ENCODE data around the gene NSD2. TPM values are rescaled to one million over a fixed set of nuclear protein-coding genes. Genes with fewer than 3 reads are reported as not detected.
A peak's percentile ranks its signal among the peaks of the same experiment; 100 is the strongest.
"Not testable (repeated sequence)": the region's sequence is repeated elsewhere in the genome, so short reads cannot be mapped to it uniquely, and the experiment has no call there.

NSD2 gene
- polyA plus RNA-seq, 4 donors, result 8.4 to 46.4 (median 22.5) TPM

DNA sequence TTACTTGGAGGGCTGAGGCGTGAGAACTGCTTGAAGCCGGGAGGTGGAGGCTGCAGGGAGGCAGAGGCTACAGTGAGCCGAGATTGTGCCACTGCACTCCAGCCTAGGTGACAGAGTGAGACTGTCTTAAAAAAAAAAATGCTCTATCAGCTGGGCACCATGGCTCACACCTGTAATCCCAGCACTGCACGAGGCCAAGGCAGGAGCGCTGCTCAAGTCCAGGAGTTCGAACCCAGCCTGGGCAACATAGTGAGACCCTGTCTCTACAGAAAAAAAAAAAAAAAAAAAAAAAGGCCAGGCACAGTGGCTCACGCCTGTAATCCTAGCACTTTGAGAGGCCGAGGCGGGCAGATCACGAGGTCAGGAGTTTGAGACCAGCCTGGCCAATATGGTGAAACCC lies 26.6 kb upstream of the NSD2 start:
- not testable (repeated sequence) for FAIRE-seq; H3K27me3 ChIP-seq (ENCODE audit: control insufficient read depth in 3 of 3, insufficient read depth in 3 of 3, low read length in 3 of 3); H3K9me3 ChIP-seq (ENCODE audit: control insufficient read depth in 2 of 2, insufficient read depth in 1 of 2, low read depth in 1 of 2, low read length in 1 of 2); H3K4me3 ChIP-seq (ENCODE audit: low read depth in 1 of 3, low read length in 3 of 3); H3K4me1 ChIP-seq (ENCODE audit: control insufficient read depth in 3 of 3, insufficient read depth in 2 of 3, low read depth in 1 of 3, low read length in 2 of 3); DNase-seq; H3K27ac ChIP-seq (ENCODE audit: low read depth in 1 of 3, low read length in 2 of 3)
- WGBS, 3 donors, result 90 to 96% (median 94%) methylated on average over 9 to 10 of the region's 10 CpGs
- H3K36me3 ChIP-seq (ENCODE audit: control insufficient read depth in 3 of 3, insufficient read depth in 2 of 3, low read depth in 1 of 3, low read length in 3 of 3), result peaks cover 12 to 79% (median 16%) of the 10 kb centered on the region in 3 donors

DNA sequence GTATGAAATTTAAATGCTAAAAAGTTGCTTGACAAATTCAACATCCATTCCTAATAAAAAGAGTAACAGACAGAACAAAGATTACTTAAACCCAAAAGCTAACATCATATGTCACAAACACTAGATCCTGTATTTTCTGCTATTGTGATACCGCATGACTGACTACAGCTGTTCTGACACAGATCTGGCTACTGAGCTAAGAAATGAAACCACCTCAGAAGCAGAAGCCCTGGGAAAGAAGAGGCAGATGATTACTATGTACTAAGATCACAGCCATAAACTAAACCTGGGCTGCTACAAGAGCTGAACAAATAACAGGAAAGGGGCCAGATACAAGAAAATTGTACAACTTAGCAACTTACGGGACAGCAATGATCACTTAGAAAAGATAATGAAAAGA lies 24.6 kb upstream of the NSD2 start:
- DNase-seq, result no peak
- Histone ChIP-seq H3K4me3 (ENCODE audit: low read depth in 1 of 3, low read length in 3 of 3) (no peak overlapping the region), H3K4me1 (ENCODE audit: control insufficient read depth in 3 of 3, insufficient read depth in 2 of 3, low read depth in 1 of 3, low read length in 2 of 3) (peaks cover 0 to 7% (median 0%) of the 10 kb centered on the region in 3 donors), H3K27ac (ENCODE audit: low read depth in 1 of 3, low read length in 2 of 3) (no peak overlapping the region), H3K27me3 (ENCODE audit: control insufficient read depth in 3 of 3, insufficient read depth in 3 of 3, low read length in 3 of 3) (no peaks in the 10 kb centered on the region), H3K9me3 (ENCODE audit: control insufficient read depth in 2 of 2, insufficient read depth in 1 of 2, low read depth in 1 of 2, low read length in 1 of 2) (no peaks in the 10 kb centered on the region), H3K36me3 (ENCODE audit: control insufficient read depth in 3 of 3, insufficient read depth in 2 of 3, low read depth in 1 of 3, low read length in 3 of 3) (peaks cover 5 to 66% (median 16%) of the 10 kb centered on the region in 3 donors)
- FAIRE-seq, result no peak
- WGBS, 3 donors, result 86 to 100% (median 96%) methylated on average over 2 of the region's 2 CpGs

DNA sequence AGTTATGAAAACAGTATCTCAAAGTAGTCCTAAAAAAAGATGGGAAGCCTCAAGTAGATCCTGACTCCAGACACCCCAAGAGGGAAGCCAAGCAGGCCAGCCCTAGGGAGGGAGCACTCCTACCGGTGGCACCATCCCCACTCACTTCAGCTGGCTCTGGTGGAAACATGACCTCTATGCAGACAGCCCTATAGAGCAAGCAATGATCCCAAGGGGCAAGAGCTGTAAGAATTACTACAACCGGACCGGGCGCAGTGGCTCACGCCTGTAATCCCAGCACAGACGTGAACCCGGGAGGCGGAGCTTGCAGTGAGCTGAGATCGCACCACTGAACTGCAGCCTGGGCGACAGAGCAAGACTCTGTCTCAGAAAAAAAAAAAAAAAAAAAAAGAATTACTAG lies 20.9 kb upstream of the NSD2 start:
- Histone ChIP-seq H3K27ac (ENCODE audit: low read depth in 1 of 3, low read length in 2 of 3) (no peak overlapping the region), H3K4me3 (ENCODE audit: low read depth in 1 of 3, low read length in 3 of 3) (no peak overlapping the region), H3K4me1 (ENCODE audit: control insufficient read depth in 3 of 3, insufficient read depth in 2 of 3, low read depth in 1 of 3, low read length in 2 of 3) (peaks cover 2 to 14% (median 7%) of the 10 kb centered on the region in 3 donors), H3K9me3 (ENCODE audit: control insufficient read depth in 2 of 2, insufficient read depth in 1 of 2, low read depth in 1 of 2, low read length in 1 of 2) (no peaks in the 10 kb centered on the region), H3K27me3 (ENCODE audit: control insufficient read depth in 3 of 3, insufficient read depth in 3 of 3, low read length in 3 of 3) (no peaks in the 10 kb centered on the region), H3K36me3 (ENCODE audit: control insufficient read depth in 3 of 3, insufficient read depth in 2 of 3, low read depth in 1 of 3, low read length in 3 of 3) (peaks cover 0 to 42% (median 8%) of the 10 kb centered on the region in 3 donors)
- FAIRE-seq (no peak), DNase-seq (no peak)
- WGBS, 3 donors, result 84 to 86% (median 85%) methylated on average over 10 of the region's 10 CpGs

DNA sequence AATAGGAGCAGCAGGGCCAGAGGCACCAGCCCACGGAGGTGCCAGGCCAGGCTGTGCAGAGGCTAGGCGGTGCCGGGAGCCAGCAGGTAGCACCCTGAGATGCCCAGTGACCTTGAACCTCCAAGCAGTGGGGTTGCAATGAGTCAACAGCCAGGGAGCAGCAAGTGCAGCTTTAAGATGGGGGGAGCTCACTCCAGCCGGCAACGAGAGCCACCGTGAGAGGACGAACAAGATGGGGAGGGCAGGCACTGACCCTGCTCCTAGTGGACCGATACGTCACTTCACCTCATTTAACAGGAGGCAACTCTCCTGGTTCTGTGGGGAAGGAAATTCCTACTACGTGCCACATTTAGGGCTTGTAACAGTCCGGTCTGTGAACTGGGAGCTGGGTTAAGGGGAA lies 20.0 kb upstream of the NSD2 start:
- Histone ChIP-seq H3K27ac (ENCODE audit: low read depth in 1 of 3, low read length in 2 of 3) (no peak overlapping the region), H3K4me1 (ENCODE audit: control insufficient read depth in 3 of 3, insufficient read depth in 2 of 3, low read depth in 1 of 3, low read length in 2 of 3) (peaks cover 2 to 14% (median 7%) of the 10 kb centered on the region in 3 donors)
- FAIRE-seq, result no peak

DNA sequence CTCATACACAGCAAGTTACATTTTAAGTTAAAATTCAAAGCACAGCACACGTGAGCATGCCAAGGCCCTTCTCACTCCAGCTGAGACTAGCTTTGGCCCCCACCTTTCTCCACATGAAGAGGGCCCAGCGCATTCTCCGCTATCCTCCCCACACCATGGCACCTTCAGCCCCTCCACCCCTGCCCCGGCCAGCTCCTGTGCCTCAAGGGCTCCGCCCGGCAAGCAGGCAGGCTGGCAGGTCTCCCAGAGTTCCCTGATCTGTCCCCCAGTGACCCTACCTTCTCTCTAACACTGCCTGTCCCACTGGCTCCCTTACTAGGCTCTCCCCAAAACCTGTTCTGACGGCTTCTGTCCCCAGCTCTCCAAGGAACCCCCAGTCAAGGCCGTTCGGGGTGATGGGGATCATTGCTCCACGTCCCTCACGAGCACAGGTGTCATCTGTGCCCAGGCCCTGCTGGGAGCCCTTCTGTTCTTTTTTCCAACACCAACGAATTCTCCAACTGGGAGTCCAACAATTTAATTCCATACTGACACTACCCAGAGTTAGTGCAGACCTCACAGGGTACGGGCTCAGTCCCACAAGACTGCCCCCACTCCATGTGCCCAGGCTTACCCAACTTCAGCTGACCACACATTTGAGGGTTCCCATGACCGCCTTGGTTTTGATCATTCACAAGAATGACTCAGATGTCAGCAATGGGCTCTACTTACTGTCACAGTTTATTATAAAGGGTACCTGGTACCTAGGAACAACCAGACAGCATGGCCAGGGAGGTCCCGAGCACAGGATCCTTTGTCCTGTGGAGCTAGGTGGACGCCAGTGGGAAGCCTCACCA lies 19.4 kb upstream of the NSD2 start:
- no peaks in the 10 kb centered on the region for H3K27me3 ChIP-seq (ENCODE audit: control insufficient read depth in 3 of 3, insufficient read depth in 3 of 3, low read length in 3 of 3)
- WGBS, 3 donors, result 58 to 76% (median 64%) methylated on average over 16 of the region's 16 CpGs
- no peak overlapping the region for H3K4me3 ChIP-seq (ENCODE audit: low read depth in 1 of 3, low read length in 3 of 3)
- no peak for FAIRE-seq
- peak overlapping the region in 2 of 3 donors; percentile 33 to 81 for H3K27ac ChIP-seq (ENCODE audit: low read depth in 1 of 3, low read length in 2 of 3)
- H3K9me3 ChIP-seq (ENCODE audit: control insufficient read depth in 2 of 2, insufficient read depth in 1 of 2, low read depth in 1 of 2, low read length in 1 of 2), result no peaks in the 10 kb centered on the region
- peaks cover 2 to 14% (median 7%) of the 10 kb centered on the region in 3 donors for H3K4me1 ChIP-seq (ENCODE audit: control insufficient read depth in 3 of 3, insufficient read depth in 2 of 3, low read depth in 1 of 3, low read length in 2 of 3)
- peaks cover 0 to 31% (median 2%) of the 10 kb centered on the region in 3 donors for H3K36me3 ChIP-seq (ENCODE audit: control insufficient read depth in 3 of 3, insufficient read depth in 2 of 3, low read depth in 1 of 3, low read length in 3 of 3)
- DNase-seq, result no peak

More for the DNA sequence above, 20.0 kb upstream of the NSD2 start:
- Histone ChIP-seq H3K36me3 (ENCODE audit: control insufficient read depth in 3 of 3, insufficient read depth in 2 of 3, low read depth in 1 of 3, low read length in 3 of 3) (peaks cover 0 to 33% (median 5%) of the 10 kb centered on the region in 3 donors), H3K27me3 (ENCODE audit: control insufficient read depth in 3 of 3, insufficient read depth in 3 of 3, low read length in 3 of 3) (no peaks in the 10 kb centered on the region), H3K4me3 (ENCODE audit: low read depth in 1 of 3, low read length in 3 of 3) (no peak overlapping the region), H3K9me3 (ENCODE audit: control insufficient read depth in 2 of 2, insufficient read depth in 1 of 2, low read depth in 1 of 2, low read length in 1 of 2) (no peaks in the 10 kb centered on the region)
- WGBS, 3 donors, result 71 to 82% (median 73%) methylated on average over 11 of the region's 11 CpGs
- DNase-seq, result no peak

DNA sequence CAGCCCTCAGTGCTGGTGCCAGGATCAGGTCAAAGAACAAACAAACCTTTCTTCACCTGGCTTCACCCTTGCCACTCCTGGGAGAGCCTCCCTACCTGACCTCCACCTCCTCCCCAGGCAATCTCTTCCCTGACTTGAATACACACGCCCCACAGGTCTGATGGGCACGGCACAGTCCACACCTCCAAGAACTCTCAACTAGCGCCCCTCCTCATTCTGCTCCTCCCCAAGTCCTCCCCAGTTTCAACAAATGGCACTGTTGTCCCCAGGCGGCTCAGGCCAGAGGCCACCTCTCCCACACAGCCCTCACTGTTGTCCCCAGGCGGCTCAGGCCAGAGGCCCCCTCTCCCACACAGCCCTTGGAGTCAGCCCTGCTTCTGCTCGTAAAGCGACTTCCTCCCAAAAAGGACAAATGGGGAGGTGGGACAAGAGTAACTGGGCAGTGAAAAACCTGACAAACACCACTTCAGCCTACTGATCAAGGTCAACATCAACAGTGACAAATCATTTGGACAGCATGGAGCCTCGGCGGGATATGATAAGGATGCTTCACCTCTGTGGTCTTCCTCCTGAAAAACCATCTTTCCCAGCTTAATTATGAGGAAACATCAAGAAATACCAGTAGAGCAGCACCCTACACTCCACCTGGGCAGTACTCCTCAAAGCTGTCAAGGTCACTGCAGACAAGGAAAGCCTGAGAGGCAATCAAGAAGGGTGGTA lies 18.1 kb upstream of the NSD2 start:
- Histone ChIP-seq H3K36me3 (ENCODE audit: control insufficient read depth in 3 of 3, insufficient read depth in 2 of 3, low read depth in 1 of 3, low read length in 3 of 3) (peaks cover 0 to 18% (median 0%) of the 10 kb centered on the region in 3 donors), H3K27me3 (ENCODE audit: control insufficient read depth in 3 of 3, insufficient read depth in 3 of 3, low read length in 3 of 3) (no peaks in the 10 kb centered on the region), H3K4me3 (ENCODE audit: low read depth in 1 of 3, low read length in 3 of 3) (no peak overlapping the region), H3K27ac (ENCODE audit: low read depth in 1 of 3, low read length in 2 of 3) (peak overlapping the region in 1 of 3 donors; percentile 81), H3K9me3 (ENCODE audit: control insufficient read depth in 2 of 2, insufficient read depth in 1 of 2, low read depth in 1 of 2, low read length in 1 of 2) (no peaks in the 10 kb centered on the region), H3K4me1 (ENCODE audit: control insufficient read depth in 3 of 3, insufficient read depth in 2 of 3, low read depth in 1 of 3, low read length in 2 of 3) (peaks cover 2 to 19% (median 16%) of the 10 kb centered on the region in 3 donors)
- FAIRE-seq (no peak), DNase-seq (peak in 1 of 2 donors; percentile 84)
- WGBS, 3 donors, result 57 to 70% (median 69%) methylated on average over 9 of the region's 9 CpGs

DNA sequence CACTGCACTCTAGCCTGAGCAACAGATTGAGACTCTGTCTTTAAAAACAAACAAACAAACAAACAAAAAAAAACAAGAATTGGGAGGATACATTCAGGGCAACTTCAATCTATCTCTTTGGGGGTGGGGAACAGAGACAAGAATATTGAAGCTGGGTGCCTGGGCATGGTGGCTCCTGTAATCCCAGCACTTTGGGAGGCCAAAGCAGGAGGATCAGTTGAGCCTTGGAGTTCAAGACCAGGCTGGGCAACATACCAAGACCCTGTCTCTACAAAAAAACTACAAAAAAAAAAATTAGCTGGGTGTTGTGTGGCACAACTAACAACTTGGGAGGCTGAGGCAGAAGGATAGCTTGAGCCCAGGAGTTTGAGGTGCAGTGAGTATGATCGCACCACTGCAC lies 16.4 kb upstream of the NSD2 start:
- no peak overlapping the region for H3K27ac ChIP-seq (ENCODE audit: low read depth in 1 of 3, low read length in 2 of 3)
- H3K4me3 ChIP-seq (ENCODE audit: low read depth in 1 of 3, low read length in 3 of 3), result peak overlapping the region in 2 of 3 donors; percentile 81 to 93
- H3K27me3 ChIP-seq (ENCODE audit: control insufficient read depth in 3 of 3, insufficient read depth in 3 of 3, low read length in 3 of 3), result no peaks in the 10 kb centered on the region
- DNase-seq (no peak), FAIRE-seq (no peak)
- WGBS, 3 donors, result 20 to 51% (median 26%) methylated on average over 1 of the region's 1 CpG
- no peaks in the 10 kb centered on the region for H3K9me3 ChIP-seq (ENCODE audit: control insufficient read depth in 2 of 2, insufficient read depth in 1 of 2, low read depth in 1 of 2, low read length in 1 of 2)
- peaks cover 2 to 34% (median 16%) of the 10 kb centered on the region in 3 donors for H3K4me1 ChIP-seq (ENCODE audit: control insufficient read depth in 3 of 3, insufficient read depth in 2 of 3, low read depth in 1 of 3, low read length in 2 of 3)
- H3K36me3 ChIP-seq (ENCODE audit: control insufficient read depth in 3 of 3, insufficient read depth in 2 of 3, low read depth in 1 of 3, low read length in 3 of 3), result peaks cover 0 to 15% (median 0%) of the 10 kb centered on the region in 3 donors

DNA sequence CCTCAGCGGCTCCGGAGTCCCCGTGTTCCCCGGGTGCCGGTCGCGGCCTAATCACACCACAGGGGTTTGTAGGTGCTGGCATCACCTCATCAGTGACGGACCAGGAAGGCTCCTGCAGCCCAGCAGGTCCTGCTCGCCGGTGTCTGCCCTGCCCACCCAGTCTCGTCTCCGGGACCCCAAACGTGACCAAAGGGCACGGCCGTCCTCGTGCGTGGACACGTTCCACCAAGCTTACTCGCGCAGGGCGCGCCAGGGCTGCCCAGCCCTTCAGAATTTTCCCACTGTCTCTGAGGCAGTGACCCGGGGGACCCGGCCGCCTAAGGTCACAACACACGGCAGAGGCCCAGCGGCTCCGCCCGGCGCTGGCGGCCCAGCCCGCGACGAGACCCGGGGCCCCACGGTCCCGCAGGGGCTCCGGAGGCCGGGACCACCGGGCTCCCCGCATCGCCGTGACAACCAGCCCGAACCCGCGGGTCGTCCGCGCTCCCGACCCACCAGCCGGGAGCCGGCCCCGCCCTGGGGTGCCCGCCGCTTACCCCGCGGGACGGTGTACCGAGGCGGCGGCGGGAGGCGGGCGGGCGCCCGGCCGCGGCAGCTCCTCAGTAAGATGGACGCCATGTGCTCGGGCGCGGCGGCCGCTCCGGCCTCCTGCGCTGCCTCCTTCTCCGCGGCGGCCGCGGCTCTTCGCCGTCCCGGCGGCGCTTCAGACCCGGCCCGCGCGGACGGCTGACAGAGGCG lies 15.7 kb upstream of the NSD2 start:
- Histone ChIP-seq H3K36me3 (ENCODE audit: control insufficient read depth in 3 of 3, insufficient read depth in 2 of 3, low read depth in 1 of 3, low read length in 3 of 3) (peaks cover 0 to 15% (median 0%) of the 10 kb centered on the region in 3 donors), H3K4me1 (ENCODE audit: control insufficient read depth in 3 of 3, insufficient read depth in 2 of 3, low read depth in 1 of 3, low read length in 2 of 3) (peaks cover 2 to 34% (median 13%) of the 10 kb centered on the region in 3 donors), H3K27me3 (ENCODE audit: control insufficient read depth in 3 of 3, insufficient read depth in 3 of 3, low read length in 3 of 3) (no peaks in the 10 kb centered on the region), H3K4me3 (ENCODE audit: low read depth in 1 of 3, low read length in 3 of 3) (peak overlapping the region; percentile 81 to 93 (median 81)), H3K9me3 (ENCODE audit: control insufficient read depth in 2 of 2, insufficient read depth in 1 of 2, low read depth in 1 of 2, low read length in 1 of 2) (no peaks in the 10 kb centered on the region), H3K27ac (ENCODE audit: low read depth in 1 of 3, low read length in 2 of 3) (peak overlapping the region in 2 of 3 donors; percentile 75 to 83)
- WGBS, 3 donors, result 1% methylated on average over 64 to 92 of the region's 92 CpGs
- DNase-seq, result peak in 1 of 2 donors; percentile 60
- FAIRE-seq, result no peak
